Upper lobe of left lung (tissue), 6 donors: ENCODE results near the gene RFK. TPM values are rescaled to one million over a fixed set of nuclear protein-coding genes. Genes with fewer than 3 reads are reported as not detected.
A peak's percentile ranks its signal among the peaks of the same experiment; 100 is the strongest.
"Not testable (repeated sequence)": the region's sequence is repeated elsewhere in the genome, so short reads cannot be mapped to it uniquely, and the experiment has no call there.

ENCODE experiments used
- ATAC-seq, 2 donors: fragments of 200-7000 bp; cut with Tn5 transposase; one replicate each; pipeline ENCODE4 v1.9.1; 2022; ENCODE audit warnings: mild to moderate bottlenecking in 2 of 2, moderate library complexity in 2 of 2; ENCODE audit not compliant: low FRiP score in 2 of 2
- DNase-seq, 2 donors: peaks; one replicate each; pipeline ENCODE4 v3.0.0-alpha.2; 2019 to 2020
- H3K27ac ChIP-seq, 4 donors: fragments of 200-600 bp; sonication (generic); one replicate each; pipeline ENCODE4 v1.5.1; 2016 to 2019
- H3K27me3 ChIP-seq, 4 donors: fragments of 200-600 bp; sonication (generic); one replicate each; pipeline ENCODE4 v1.5.1; 2017 to 2019
- H3K36me3 ChIP-seq, 4 donors: fragments of 200-600 bp; sonication (generic); one replicate each; pipeline ENCODE4 v1.5.1; 2016 to 2019
- H3K4me1 ChIP-seq, 4 donors: fragments of 200-600 bp; sonication (generic); one replicate each; pipeline ENCODE4 v1.5.1; 2018 to 2019
- H3K4me3 ChIP-seq, 4 donors: fragments of 200-600 bp; sonication (generic); one replicate each; pipeline ENCODE4 v1.5.1; 2017 to 2019; ENCODE audit warnings: mild to moderate bottlenecking in 2 of 4, moderate library complexity in 1 of 4
- H3K9me3 ChIP-seq, 4 donors: fragments of 200-600 bp; sonication (generic); one replicate each; pipeline ENCODE4 v1.5.1; 2018 to 2019
- CTCF ChIP-seq, 6 experiments: fragments of 450-650 bp in 4 of 6; fragments of 200-600 bp in 2 of 6; sonication (generic) in 2 of 6; IDR thresholded peaks; one replicate each; pipeline ENCODE4 v1.5.1; 2016 to 2019; ENCODE audit warnings: antibody characterized with exemption in 6 of 6
- EP300 ChIP-seq, 4 donors: sonication (generic); formaldehyde crosslinking; IDR thresholded peaks; one replicate each; pipeline ENCODE4 v1.5.1; 2017; ENCODE audit warnings: antibody characterized with exemption in 4 of 4, control low read depth in 2 of 4
- POLR2A ChIP-seq, 4 donors: fragments of 450-650 bp; IDR thresholded peaks; one replicate each; pipeline ENCODE4 v1.5.1; 2016 to 2017; ENCODE audit warnings: antibody characterized with exemption in 4 of 4, mild to moderate bottlenecking in 2 of 4
- POLR2AphosphoS5 ChIP-seq, 2 donors: sonication (generic); formaldehyde crosslinking; IDR thresholded peaks; one replicate each; pipeline ENCODE4 v1.5.1; 2017; ENCODE audit warnings: antibody characterized with exemption in 2 of 2
- WGBS, 2 donors: methylation state at CpG; one replicate each; pipeline ENCODE4 v1.1.5; 2017 to 2018; 5-methylcytosine and 5-hydroxymethylcytosine counted together
- total RNA-seq, 6 donors: library from RNA; depleted of rRNA in 4 of 6; stranded (reverse); fragments of >200 nt in 4 of 6; gene quantifications; one replicate each; pipeline versions ENCODE4 v1.1.0 to v1.2.1, GENCODE V29; 2016 to 2021
- donor health status: DM: no; HTN: no; CAD: no; lungs with moderate emphysema.
- donor health status: DM: no; HTN: yes; CAD: no; lungs with severe emphysema.

The RFK gene
- total RNA-seq, 6 donors from 2014 or later, result 4.8 to 24.3 (median 14.7) TPM

GRCh38 chr9:76365028-76365427 is 29.2 kb downstream of the RFK start:
- peaks cover 0 to 6% (median 0%) of the 10 kb centered on the region in 4 donors for H3K4me1 ChIP-seq
- H3K27me3 ChIP-seq, result no peaks in the 10 kb centered on the region
- H3K36me3 ChIP-seq, result no peaks in the 10 kb centered on the region
- TF ChIP-seq POLR2AphosphoS5 (IDR thresholded peaks at IDR 0.05), result no peak
- no peak for TF ChIP-seq POLR2A (IDR thresholded peaks at IDR 0.05)
- TF ChIP-seq CTCF (IDR thresholded peaks at IDR 0.05), result no peak
- TF ChIP-seq EP300 (IDR thresholded peaks at IDR 0.05), result no peak
- ATAC-seq (peak in 1 of 2 donors; percentile 50), DNase-seq (no peak)
- H3K27ac ChIP-seq, result no peak overlapping the region
- WGBS, 2 donors, result 56 to 71% methylated on average over 1 of the region's 1 CpG
- no peak overlapping the region for H3K4me3 ChIP-seq
- no peaks in the 10 kb centered on the region for H3K9me3 ChIP-seq

- DNase-seq, result no peak
- WGBS, 2 donors, result 87 to 88% methylated on average over 3 of the region's 3 CpGs
- Histone ChIP-seq H3K27me3 (no peaks in the 10 kb centered on the region), H3K9me3 (no peaks in the 10 kb centered on the region), H3K4me3 (no peak overlapping the region), H3K4me1 (no peaks in the 10 kb centered on the region), H3K36me3 (no peaks in the 10 kb centered on the region), H3K27ac (no peak overlapping the region)
- no peak for ATAC-seq
- no peak for TF ChIP-seq POLR2AphosphoS5 (IDR thresholded peaks at IDR 0.05)
- TF ChIP-seq EP300 (IDR thresholded peaks at IDR 0.05), result no peak
- no peak for TF ChIP-seq CTCF (IDR thresholded peaks at IDR 0.05)
- no peak for TF ChIP-seq POLR2A (IDR thresholded peaks at IDR 0.05)
Measured at GRCh38 chr9:76363032-76363395, 31.2 kb downstream of the RFK start.

GRCh38 chr9:76362332-76363031 is 31.7 kb downstream of the RFK start:
- WGBS, 2 donors, result 73 to 85% methylated on average over 16 of the region's 16 CpGs
- ATAC-seq, result not testable (repeated sequence)

GRCh38 chr9:76359766-76360165 is 34.5 kb downstream of the RFK start:
- no peak overlapping the region for H3K4me3 ChIP-seq
- TF ChIP-seq EP300 (IDR thresholded peaks at IDR 0.05) (no peak), POLR2AphosphoS5 (IDR thresholded peaks at IDR 0.05) (no peak), POLR2A (IDR thresholded peaks at IDR 0.05) (no peak), CTCF (IDR thresholded peaks at IDR 0.05) (no peak)
- H3K9me3 ChIP-seq, result no peaks in the 10 kb centered on the region
- no peaks in the 10 kb centered on the region for H3K36me3 ChIP-seq
- DNase-seq (no peak), ATAC-seq (no peak)
- no peaks in the 10 kb centered on the region for H3K4me1 ChIP-seq
- H3K27me3 ChIP-seq, result no peaks in the 10 kb centered on the region
- WGBS, 2 donors, result 76 to 95% methylated on average over 2 of the region's 2 CpGs
- no peak overlapping the region for H3K27ac ChIP-seq

More at GRCh38 chr9:76362332-76363031, 31.7 kb downstream of the RFK start:
- H3K9me3 ChIP-seq, H3K27me3 ChIP-seq, H3K27ac ChIP-seq, H3K36me3 ChIP-seq, H3K4me3 ChIP-seq, H3K4me1 ChIP-seq: not testable (repeated sequence)
- peak in 1 of 2 donors; percentile 17 for DNase-seq

GRCh38 chr9:76359365-76359764 is 34.9 kb downstream of the RFK start:
- TF ChIP-seq CTCF (IDR thresholded peaks at IDR 0.05) (no peak), POLR2AphosphoS5 (IDR thresholded peaks at IDR 0.05) (no peak)
- no peak for ATAC-seq
- no peaks in the 10 kb centered on the region for H3K36me3 ChIP-seq

More at GRCh38 chr9:76359365-76359764, 34.9 kb downstream of the RFK start:
- H3K4me1 ChIP-seq, result no peaks in the 10 kb centered on the region
- WGBS, 2 donors, result 82 to 88% methylated on average over 4 of the region's 4 CpGs
- H3K9me3 ChIP-seq, result no peaks in the 10 kb centered on the region
- no peak overlapping the region for H3K4me3 ChIP-seq
- no peak for DNase-seq
- H3K27me3 ChIP-seq, result no peaks in the 10 kb centered on the region
- H3K27ac ChIP-seq, result no peak overlapping the region
